Mucosa of descending colon (tissue), 3 donors: Measurements from ENCODE around the gene FBH1. TPM values are rescaled to one million over a fixed set of nuclear protein-coding genes. Genes with fewer than 3 reads are reported as not detected.

Experiments used
- ATAC-seq: fragments of 200-7000 bp; cut with Tn5 transposase; one replicate; pipeline ENCODE4 v1.9.1; 2020; ENCODE audit warnings: mild to moderate bottlenecking, moderate library complexity
- DNase-seq, 3 donors: peaks; one replicate each; pipeline ENCODE4 v3.0.0-alpha.2; 2020
- H3K36me3 ChIP-seq: fragments of 200-600 bp; one replicate; pipeline ENCODE4 v1.8.0; 2021; ENCODE audit warnings: low read depth, mild to moderate bottlenecking
- H3K4me1 ChIP-seq: fragments of 200-600 bp; one replicate; pipeline ENCODE4 v1.8.0; 2021; ENCODE audit warnings: low read depth, mild to moderate bottlenecking
- H3K4me3 ChIP-seq: fragments of 200-600 bp; one replicate; pipeline ENCODE4 v1.8.0; 2021; ENCODE audit warnings: mild to moderate bottlenecking
- H3K9me3 ChIP-seq: fragments of 200-600 bp; one replicate; pipeline ENCODE4 v1.8.0; 2021; ENCODE audit warnings: mild to moderate bottlenecking
- CTCF ChIP-seq: fragments of 200-600 bp; IDR thresholded peaks from one replicate; pipeline ENCODE4 v1.8.0; 2022; ENCODE audit warnings: antibody characterized with exemption, mild to moderate bottlenecking
- intact Hi-C, 2 donors: fragments of 100-400 bp; cut with DNase I in 1 of 2; cut with micrococcal nuclease in 1 of 2; formaldehyde crosslinking; loops; one replicate each; pipeline versions ENCODE4 v1.11.0 to v1.11.1; 2022; cut with DNase I, micrococcal nuclease
- total RNA-seq, 3 donors: library from RNA; stranded (reverse); fragmentation: NEBNext Ultra II Directional in 2 of 3; extraction: Animal tissue kit (Norgen Biotek cat#: 25700) in 2 of 3; gene quantifications; one replicate each; pipeline versions ENCODE4 v1.2.1 to v1.2.4, GENCODE V29; 2021 to 2023
- donor health status: DM: no; HTN: no; CAD: no; lungs with moderate emphysema.
- donor health status: DM: no; HTN: no; CAD: no.
- donor health status: DM: no; HTN: yes; CAD: no.

The FBH1 gene
- total RNA-seq, 3 donors from 2014 or later = 74.1 to 109 (median 100) TPM

GRCh38 chr10:5968681-5969453, 78.8 kb downstream of the FBH1 start:
- Histone ChIP-seq H3K4me3 (no peak overlapping the region), H3K4me1 (peaks cover 28% of the 10 kb centered on the region), H3K36me3 (no peaks in the 10 kb centered on the region), H3K9me3 (no peaks in the 10 kb centered on the region)
- DNase-seq (peak in 1 of 3 donors; percentile 1), ATAC-seq (no peak)
- intact Hi-C loops = no loop called here
- no peak for TF ChIP-seq CTCF

- H3K9me3 ChIP-seq = no peaks in the 10 kb centered on the region
- H3K4me3 ChIP-seq = no peak overlapping the region
- ATAC-seq (no peak), DNase-seq (no peak)
- peaks cover 36% of the 10 kb centered on the region for H3K4me1 ChIP-seq
- TF ChIP-seq CTCF = no peak
- intact Hi-C loops = no loop called here
- H3K36me3 ChIP-seq = no peaks in the 10 kb centered on the region
Observed at GRCh38 chr10:5970066-5970465, 80.0 kb downstream of the FBH1 start.

GRCh38 chr10:5970527-5970926, 80.5 kb downstream of the FBH1 start:
- intact Hi-C loops = no loop called here
- H3K4me1 ChIP-seq = peaks cover 36% of the 10 kb centered on the region
- DNase-seq (no peak), ATAC-seq (no peak)
- H3K9me3 ChIP-seq = no peaks in the 10 kb centered on the region
- H3K36me3 ChIP-seq = no peaks in the 10 kb centered on the region
- TF ChIP-seq CTCF = no peak
- H3K4me3 ChIP-seq = no peak overlapping the region

- TF ChIP-seq CTCF = no peak
- H3K4me3 ChIP-seq = no peak overlapping the region
- no peaks in the 10 kb centered on the region for H3K9me3 ChIP-seq
- H3K4me1 ChIP-seq = peaks cover 34% of the 10 kb centered on the region
- H3K36me3 ChIP-seq = no peaks in the 10 kb centered on the region
- ATAC-seq = peak; percentile 87
- intact Hi-C loops = no loop called here
- DNase-seq = peak in 2 of 3 donors; percentile 69 to 84
Observed at GRCh38 chr10:5971315-5971832, 81.3 kb downstream of the FBH1 start.

DNA sequence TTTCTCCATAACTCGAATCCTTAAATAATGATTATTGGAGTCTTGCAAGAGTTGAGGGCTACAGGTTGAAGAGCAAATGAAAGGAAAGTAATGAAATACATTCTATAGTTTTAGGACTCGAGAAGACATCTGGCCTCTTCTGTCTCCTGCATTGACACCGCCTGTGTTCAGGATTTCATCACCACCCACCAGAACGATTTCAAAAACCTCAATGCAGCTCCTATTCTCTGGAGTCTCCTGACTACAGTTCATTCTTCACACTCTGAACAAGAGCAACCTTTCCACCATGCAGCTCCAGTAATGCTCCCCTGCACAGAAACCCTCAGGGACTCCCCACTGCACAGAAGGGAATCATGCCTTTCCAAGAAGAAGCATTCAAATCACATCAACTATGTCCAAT, 81.8 kb downstream of the FBH1 start:
- no peak overlapping the region for H3K4me3 ChIP-seq
- DNase-seq (no peak), ATAC-seq (no peak)
- H3K36me3 ChIP-seq = no peaks in the 10 kb centered on the region
- no peak for TF ChIP-seq CTCF
- intact Hi-C loops = no loop called here
- H3K9me3 ChIP-seq = no peaks in the 10 kb centered on the region
- H3K4me1 ChIP-seq = peaks cover 34% of the 10 kb centered on the region
